Posterior vena cava (tissue), 2 donors: ENCODE data around the gene PDZD2. TPM values are rescaled to one million over a fixed set of nuclear protein-coding genes. Genes with fewer than 3 reads are reported as not detected.

Experiments
- DNase-seq: peaks from one replicate; pipeline ENCODE4 v3.0.0-alpha.2; 2020; ENCODE audit warnings: low spot score
- intact Hi-C, 2 donors: fragments of 100-400 bp; cut with DNase I; formaldehyde crosslinking; loops; one replicate each; pipeline versions ENCODE4 v1.14.1 to v1.14.2; 2022 to 2023
- total RNA-seq, 2 donors: library from RNA; stranded (reverse); fragmentation: NEBNext Ultra II Directional; extraction: Animal tissue kit (Norgen Biotek cat#: 25700); gene quantifications; one replicate each; pipeline ENCODE4 v1.2.1, GENCODE V29; 2021
- donor health status: DM: yes; HTN: yes; CAD: no.
- donor health status: DM: yes; HTN: yes; CAD: no.

The PDZD2 gene
- total RNA-seq, 2 donors from 2014 or later, result 4.1 to 4.9 TPM

DNA sequence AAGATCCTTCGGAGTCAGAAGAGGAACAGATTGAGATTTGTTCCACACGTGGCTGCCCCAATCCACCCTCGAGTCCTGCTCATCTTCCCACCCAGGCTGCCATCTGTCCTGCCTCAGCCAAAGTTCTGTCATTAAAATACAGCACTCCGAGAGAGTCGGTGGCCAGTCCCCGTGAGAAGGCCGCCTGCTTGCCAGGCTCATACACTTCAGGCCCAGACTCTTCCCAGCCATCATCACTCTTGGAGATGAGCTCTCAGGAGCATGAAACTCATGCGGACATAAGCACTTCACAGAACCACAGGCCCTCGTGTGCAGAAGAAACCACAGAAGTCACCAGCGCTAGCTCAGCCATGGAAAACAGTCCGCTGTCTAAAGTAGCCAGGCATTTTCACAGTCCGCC lies 449.3 kb downstream of the PDZD2 start:
- DNase-seq, result no peak
- intact Hi-C loops, result no loop called here

DNA sequence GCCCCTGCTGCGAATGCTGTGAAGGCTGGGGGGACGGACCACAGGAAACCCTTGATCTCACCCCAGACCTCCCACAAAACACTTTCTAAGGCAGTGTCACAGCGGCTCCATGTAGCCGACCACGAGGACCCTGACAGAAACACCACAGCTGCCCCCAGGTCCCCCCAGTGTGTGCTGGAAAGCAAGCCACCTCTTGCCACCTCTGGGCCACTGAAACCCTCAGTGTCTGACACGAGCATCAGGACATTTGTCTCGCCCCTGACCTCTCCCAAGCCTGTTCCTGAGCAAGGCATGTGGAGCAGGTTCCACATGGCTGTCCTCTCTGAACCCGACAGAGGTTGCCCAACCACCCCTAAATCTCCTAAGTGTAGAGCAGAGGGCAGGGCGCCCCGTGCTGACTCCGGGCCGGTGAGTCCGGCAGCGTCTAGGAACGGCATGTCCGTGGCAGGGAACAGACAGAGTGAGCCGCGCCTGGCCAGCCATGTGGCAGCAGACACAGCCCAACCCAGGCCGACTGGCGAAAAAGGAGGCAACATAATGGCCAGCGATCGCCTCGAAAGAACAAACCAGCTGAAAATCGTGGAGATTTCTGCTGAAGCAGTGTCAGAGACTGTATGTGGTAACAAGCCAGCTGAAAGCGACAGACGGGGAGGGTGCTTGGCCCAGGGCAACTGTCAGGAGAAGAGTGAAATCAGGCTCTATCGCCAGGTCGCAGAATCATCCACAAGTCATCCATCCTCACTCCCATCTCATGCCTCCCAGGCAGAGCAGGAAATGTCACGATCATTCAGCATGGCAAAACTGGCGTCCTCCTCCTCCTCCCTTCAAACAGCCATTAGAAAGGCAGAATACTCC lies 450.4 kb downstream of the PDZD2 start:
- intact Hi-C loops, result no loop called here
- no peak for DNase-seq

- no peak for DNase-seq
- intact Hi-C loops, result no loop called here
Observed at GRCh38 chr5:32090026-32090754, 451.3 kb downstream of the PDZD2 start.

DNA sequence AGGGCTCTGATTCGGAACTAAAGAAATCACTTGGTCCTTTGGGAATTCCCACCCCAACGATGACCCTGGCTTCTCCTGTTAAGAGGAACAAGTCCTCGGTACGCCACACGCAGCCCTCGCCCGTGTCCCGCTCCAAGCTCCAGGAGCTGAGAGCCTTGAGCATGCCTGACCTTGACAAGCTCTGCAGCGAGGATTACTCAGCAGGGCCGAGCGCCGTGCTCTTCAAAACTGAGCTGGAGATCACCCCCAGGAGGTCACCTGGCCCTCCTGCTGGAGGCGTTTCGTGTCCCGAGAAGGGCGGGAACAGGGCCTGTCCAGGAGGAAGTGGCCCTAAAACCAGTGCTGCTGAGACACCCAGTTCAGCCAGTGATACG lies 451.8 kb downstream of the PDZD2 start:
- no peak for DNase-seq
- intact Hi-C loops, result no loop called here

- DNase-seq, result no peak
- intact Hi-C loops, result no loop called here
Observed at GRCh38 chr5:32092938-32093812, 454.2 kb downstream of the PDZD2 start.

GRCh38 chr5:32094691-32095090 lies 455.8 kb downstream of the PDZD2 start:
- DNase-seq, result no peak
- intact Hi-C loops, result no loop called here

DNA sequence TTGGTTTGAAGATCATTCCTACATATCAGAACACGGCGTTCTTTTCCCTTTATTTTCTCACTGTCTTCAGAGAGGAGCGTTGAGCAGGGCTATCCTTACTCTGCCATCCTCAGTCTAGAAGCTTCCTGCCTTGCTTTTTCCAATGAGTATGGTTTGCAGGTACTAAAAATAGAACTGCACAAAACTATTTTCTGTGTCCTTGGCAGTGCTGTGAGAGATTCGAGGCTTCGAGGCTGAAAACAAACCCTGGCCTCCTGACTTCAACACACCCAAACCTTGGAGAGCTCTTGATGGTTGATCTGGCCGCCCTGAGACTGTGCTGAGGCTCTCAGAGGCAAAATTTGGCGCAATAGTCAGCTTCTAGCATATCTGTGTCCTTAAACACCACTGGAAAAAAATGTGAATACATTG lies 456.3 kb downstream of the PDZD2 start:
- intact Hi-C loops, result no loop called here
- no peak for DNase-seq

DNA sequence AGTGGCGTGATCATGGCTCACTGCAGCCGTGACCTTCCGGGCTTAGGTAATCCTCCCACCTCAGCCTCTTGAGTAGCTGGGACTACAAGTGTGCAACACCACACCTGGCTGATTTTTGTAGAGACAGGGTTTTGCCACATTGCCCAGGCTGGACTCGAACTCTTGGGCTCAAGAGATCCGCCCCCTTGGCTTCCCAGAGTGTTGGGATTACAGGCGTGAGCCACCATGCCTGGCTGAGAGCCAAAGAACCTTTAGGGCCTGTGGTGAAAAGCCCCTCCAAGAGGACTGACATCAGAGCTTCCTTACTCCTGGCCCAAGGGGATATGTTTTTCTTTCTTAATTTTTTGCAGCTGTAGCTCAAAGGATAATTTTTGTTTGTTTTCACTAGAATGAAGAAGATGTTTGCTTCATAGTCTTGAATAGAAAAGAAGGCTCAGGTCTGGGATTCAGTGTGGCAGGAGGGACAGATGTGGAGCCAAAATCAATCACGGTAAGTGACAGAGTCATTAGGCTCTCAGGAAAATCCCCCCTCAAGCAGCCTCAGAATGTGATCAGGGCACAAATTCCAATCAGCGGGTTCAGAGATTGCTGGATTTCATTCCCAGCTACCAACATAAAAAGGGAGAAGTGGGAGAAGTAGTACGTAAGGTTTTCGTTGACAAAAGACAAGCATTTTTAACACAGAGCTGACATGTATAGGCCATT lies 458.1 kb downstream of the PDZD2 start:
- intact Hi-C loops, result loop anchor here in 1 of 2 donors (2.0 kb wide), 1 partner anchor 514 kb away; no protein-coding TSS in a partner anchor
- DNase-seq, result no peak

- intact Hi-C loops, result no loop called here
- no peak for DNase-seq
Observed at GRCh38 chr5:32098291-32098690, 459.4 kb downstream of the PDZD2 start.

- DNase-seq, result no peak
Observed at GRCh38 chr5:32098890-32099310, 460.0 kb downstream of the PDZD2 start.

GRCh38 chr5:32099486-32100035 lies 460.6 kb downstream of the PDZD2 start:
- intact Hi-C loops, result no loop called here
- no peak for DNase-seq

More at GRCh38 chr5:32098890-32099310, 460.0 kb downstream of the PDZD2 start:
- intact Hi-C loops, result no loop called here

DNA sequence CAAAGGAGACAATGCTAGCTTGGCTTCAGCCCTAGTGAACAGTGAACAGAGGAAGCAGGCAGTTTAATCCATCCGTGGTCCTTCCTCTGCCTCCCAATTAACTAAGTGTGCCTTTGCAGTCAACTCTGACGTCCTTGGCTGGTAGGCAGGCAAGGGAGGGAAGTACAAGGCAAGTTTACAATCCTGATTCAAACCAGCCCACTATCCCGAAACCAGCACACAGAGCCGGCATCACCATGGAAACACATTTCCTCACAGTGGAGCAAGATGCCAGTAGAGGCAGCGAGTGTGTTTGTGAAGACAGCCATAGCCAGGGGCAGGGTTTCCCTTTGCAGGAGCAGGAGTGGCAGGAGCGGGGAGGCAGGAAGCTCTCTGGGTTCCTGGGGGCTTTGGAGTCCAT lies 461.3 kb downstream of the PDZD2 start:
- intact Hi-C loops, result no loop called here
- no peak for DNase-seq

DNA sequence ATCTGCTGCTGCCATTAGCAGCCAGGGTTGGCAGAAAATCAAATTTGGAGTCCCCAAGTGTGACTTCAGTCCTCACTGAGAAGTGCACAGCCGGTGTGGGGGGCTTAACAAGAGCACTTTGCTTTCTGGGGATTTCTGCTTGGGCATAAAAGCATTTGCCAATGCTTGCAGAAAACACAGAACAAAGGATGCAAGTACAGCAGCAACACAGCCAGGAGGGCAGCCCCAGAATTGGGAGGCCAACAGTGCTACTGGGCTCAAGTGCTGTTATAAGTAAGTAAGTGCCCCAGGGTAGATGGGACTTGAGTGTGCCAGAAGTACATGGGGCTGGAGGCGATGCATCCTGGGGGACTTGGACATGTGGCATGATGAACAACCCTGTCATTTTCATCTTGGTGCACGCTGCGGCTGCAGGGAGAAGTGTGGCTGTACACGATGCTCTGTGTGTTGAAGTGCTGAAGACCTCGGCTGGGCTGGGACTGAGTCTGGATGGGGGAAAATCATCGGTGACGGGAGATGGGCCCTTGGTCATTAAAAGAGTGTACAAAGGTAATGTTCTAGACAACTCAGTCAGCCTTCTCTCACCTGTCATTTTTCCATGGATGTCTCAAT lies 461.9 kb downstream of the PDZD2 start:
- intact Hi-C loops, result no loop called here
- no peak for DNase-seq

DNA sequence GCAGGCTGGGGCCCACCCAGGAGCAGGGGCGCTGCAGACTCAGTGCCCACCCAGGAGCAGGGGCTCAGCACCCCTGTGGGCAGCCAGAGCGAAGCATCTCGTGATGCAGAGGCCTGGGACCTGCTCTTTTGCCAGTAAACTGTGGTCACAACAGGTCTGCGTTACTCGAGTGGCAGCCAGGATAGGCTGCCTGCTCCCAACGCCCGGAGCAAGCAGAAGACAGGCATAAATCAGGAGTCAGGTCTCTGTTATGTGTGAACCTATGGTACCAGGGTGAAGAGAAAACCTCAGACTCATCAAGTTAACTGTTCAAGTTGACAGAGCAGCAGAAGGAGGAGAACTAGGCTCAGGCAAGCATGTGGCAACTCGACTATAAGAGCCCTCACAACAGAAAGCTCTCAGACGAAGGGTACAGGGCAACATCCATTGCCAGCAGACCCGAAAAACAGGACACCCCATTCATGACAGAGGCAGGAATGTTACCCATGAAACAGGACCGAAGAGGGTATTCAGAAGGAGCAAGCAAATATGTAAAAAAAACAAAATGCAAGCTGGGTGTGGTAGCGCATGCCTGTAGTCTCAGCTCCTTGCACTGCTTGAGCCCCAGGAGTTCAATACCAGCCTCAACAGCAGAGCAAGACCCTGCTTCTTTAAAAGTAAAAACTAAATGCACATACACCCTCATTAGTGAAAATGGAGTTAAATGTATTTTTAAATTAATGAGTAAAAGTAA lies 463.5 kb downstream of the PDZD2 start:
- DNase-seq, result no peak
- intact Hi-C loops, result no loop called here

- intact Hi-C loops, result no loop called here
- no peak for DNase-seq
Observed at GRCh38 chr5:32103521-32103920, 464.6 kb downstream of the PDZD2 start.

- intact Hi-C loops, result no loop called here
- no peak for DNase-seq
Observed at GRCh38 chr5:32107291-32107690, 468.4 kb downstream of the PDZD2 start.

GRCh38 chr5:32108167-32108566 lies 469.2 kb downstream of the PDZD2 start:
- no peak for DNase-seq
- intact Hi-C loops, result no loop called here

- DNase-seq, result no peak
- intact Hi-C loops, result no loop called here
Observed at GRCh38 chr5:32109236-32109635, 470.3 kb downstream of the PDZD2 start.
